UCSD-AML1 (cell line): ENCODE results near the gene SLC6A11.

Source experiments
- DNase-seq: peaks from one replicate; lab custom pipeline; 2025; ENCODE audit not compliant: unreplicated experiment; lab: John Stamatoyannopoulos, UW

Gene SLC6A11

GRCh38 chr3:10883478-10884234 is 67.6 kb downstream of the SLC6A11 start:
- no peak for DNase-seq

- no peak for DNase-seq
Observed at GRCh38 chr3:10887015-10887414, 71.0 kb downstream of the SLC6A11 start.

- no peak for DNase-seq
Observed at GRCh38 chr3:10888518-10889090, 72.6 kb downstream of the SLC6A11 start.

GRCh38 chr3:10889206-10889960 is 73.4 kb downstream of the SLC6A11 start:
- no peak for DNase-seq

- no peak for DNase-seq
Observed at GRCh38 chr3:10890665-10891064, 74.6 kb downstream of the SLC6A11 start.

- DNase-seq = no peak
Observed at GRCh38 chr3:10892622-10893021, 76.6 kb downstream of the SLC6A11 start.

GRCh38 chr3:10901296-10901945 is 85.4 kb downstream of the SLC6A11 start:
- DNase-seq = no peak

- DNase-seq = no peak
Observed at GRCh38 chr3:10907262-10907661, 91.2 kb downstream of the SLC6A11 start.

GRCh38 chr3:10910367-10910766 is 94.3 kb downstream of the SLC6A11 start:
- DNase-seq = no peak

GRCh38 chr3:10911350-10912002 is 95.4 kb downstream of the SLC6A11 start:
- no peak for DNase-seq

- no peak for DNase-seq
Observed at GRCh38 chr3:10912786-10913185, 96.8 kb downstream of the SLC6A11 start.

- DNase-seq = no peak
Observed at GRCh38 chr3:10915376-10915775, 99.3 kb downstream of the SLC6A11 start.

GRCh38 chr3:10917176-10917575 is 101.1 kb downstream of the SLC6A11 start:
- DNase-seq = no peak

GRCh38 chr3:10918011-10918410 is 102.0 kb downstream of the SLC6A11 start:
- no peak for DNase-seq

GRCh38 chr3:10919636-10920035 is 103.6 kb downstream of the SLC6A11 start:
- DNase-seq = no peak

- no peak for DNase-seq
Observed at GRCh38 chr3:10925436-10926255, 109.6 kb downstream of the SLC6A11 start.

- no peak for DNase-seq
Observed at GRCh38 chr3:10926256-10926810, 110.3 kb downstream of the SLC6A11 start.

GRCh38 chr3:10926811-10927521 is 110.9 kb downstream of the SLC6A11 start:
- no peak for DNase-seq

- no peak for DNase-seq
Observed at GRCh38 chr3:10927551-10927950, 111.5 kb downstream of the SLC6A11 start.
